ENCODE data around the gene PRR5L. TPM values are rescaled to one million over a fixed set of nuclear protein-coding genes. Genes with fewer than 3 reads are reported as not detected.

Gene PRR5L
- total and polyA plus RNA-seq, 2 experiments from 2014 or later = 3.1 to 8.9 TPM

- Histone ChIP-seq H3K4me2 (no peak overlapping the region), H3K27me3 (ENCODE audit: insufficient read depth) (no peaks in the 10 kb centered on the region), H3K9me2 (ENCODE audit: insufficient read depth) (0 out of 2 replicates have a peak, but pooled peaks cover 5% of the 10 kb centered on the region), H3K4me3 (no peak overlapping the region), H3K79me2 (replicated peaks; ENCODE audit: insufficient read depth) (no peaks in the 10 kb centered on the region), H3F3A (replicated peaks; ENCODE audit: low read depth) (no peaks in the 10 kb centered on the region), H4K20me1 (replicated peaks; ENCODE audit: insufficient read depth) (no peaks in the 10 kb centered on the region), H2AFZ (no peak overlapping the region), H3K27ac (ENCODE audit: low read depth) (no peak overlapping the region), H3K4me1 (ENCODE audit: insufficient read depth) (no peaks in the 10 kb centered on the region), H3K36me3 (ENCODE audit: insufficient read depth) (no peaks in the 10 kb centered on the region)
- H3K36me3 Mint-ChIP-seq (ENCODE audit: low read depth) = no peaks in the 10 kb centered on the region
- no peak for TF ChIP-seq EZH2phosphoT487 (IDR thresholded peaks at IDR 0.05; ENCODE audit: unreplicated experiment)
- no peak for TF ChIP-seq ZNF114 (CRISPR knock-in tag; IDR thresholded peaks at IDR 0.05)
- no peak for TF ChIP-seq CTCF (conservative IDR thresholded peaks at IDR 0.05; ENCODE audit: low read depth in 2 of 2)
- no peak for TF ChIP-seq ZNF462 (CRISPR knock-in tag; IDR thresholded peaks at IDR 0.05)
- no peak for TF ChIP-seq POLR2AphosphoS5 (IDR thresholded peaks at IDR 0.05; ENCODE audit: low read depth)
- TF ChIP-seq ETS1 (IDR thresholded peaks at IDR 0.05) = no peak
- TF ChIP-seq JUNB (IDR thresholded peaks at IDR 0.05; ENCODE audit: unreplicated experiment) = no peak
- TF ChIP-seq ZNF331 (CRISPR knock-in tag; IDR thresholded peaks at IDR 0.05; ENCODE audit: low read depth) = no peak
- no peak for TF ChIP-seq REST (IDR thresholded peaks at IDR 0.05; ENCODE audit: unreplicated experiment)
- no peak for TF ChIP-seq STAT1 (IDR thresholded peaks at IDR 0.05; ENCODE audit: unreplicated experiment)
- no peak for TF ChIP-seq NANOG (IDR thresholded peaks at IDR 0.05; ENCODE audit: borderline replicate concordance)
- TF ChIP-seq CREB1 (CRISPR knock-in tag; IDR thresholded peaks at IDR 0.05; ENCODE audit: low read depth) = no peak
- no peak for TF ChIP-seq EZH2 (IDR thresholded peaks at IDR 0.05; ENCODE audit: low read depth, unreplicated experiment)
- H3K27ac Mint-ChIP-seq = no peak overlapping the region
- H3K9me3 Mint-ChIP-seq = no peaks in the 10 kb centered on the region
- H3K4me1 Mint-ChIP-seq = no peaks in the 10 kb centered on the region
- no peak for ATAC-seq
- H3K27me3 Mint-ChIP-seq (ENCODE audit: insufficient read depth, low read depth, poor library complexity) = peaks cover 5% of the 10 kb centered on the region
- H3K4me3 Mint-ChIP-seq = no peak overlapping the region
- DNase-seq (ENCODE audit: low spot score) = no peak
These were observed 49.0 kb downstream of the PRR5L start for GRCh38 chr11:36345084-36345511.

Data from GM23338 (cell line).